Prostate gland (tissue), 2 donors: ENCODE measurements around the gene BBS9.

Experiments used
- POLR2A ChIP-seq: fragments of 450-650 bp; IDR thresholded peaks from one replicate; pipeline ENCODE4 v1.6.1; 2016; ENCODE audit warnings: antibody characterized with exemption, mild to moderate bottlenecking
- POLR2AphosphoS5 ChIP-seq: sonication (generic); formaldehyde crosslinking; IDR thresholded peaks from one replicate; pipeline ENCODE4 v1.6.1; 2017; ENCODE audit warnings: antibody characterized with exemption
- TF ChIP-seq, protein P1 (sequence below), 4 experiments: fragments of 200-600 bp in 2 of 4; fragments of 450-650 bp in 2 of 4; sonication (generic) in 2 of 4; IDR thresholded peaks; 1 replicate in 3 of 4; 2 replicates in 1 of 4; pipeline ENCODE4 v1.5.1; 2016 to 2019; ENCODE audit warnings: antibody characterized with exemption in 4 of 4, mild to moderate bottlenecking in 2 of 4, moderate library complexity in 2 of 4

DNA sequence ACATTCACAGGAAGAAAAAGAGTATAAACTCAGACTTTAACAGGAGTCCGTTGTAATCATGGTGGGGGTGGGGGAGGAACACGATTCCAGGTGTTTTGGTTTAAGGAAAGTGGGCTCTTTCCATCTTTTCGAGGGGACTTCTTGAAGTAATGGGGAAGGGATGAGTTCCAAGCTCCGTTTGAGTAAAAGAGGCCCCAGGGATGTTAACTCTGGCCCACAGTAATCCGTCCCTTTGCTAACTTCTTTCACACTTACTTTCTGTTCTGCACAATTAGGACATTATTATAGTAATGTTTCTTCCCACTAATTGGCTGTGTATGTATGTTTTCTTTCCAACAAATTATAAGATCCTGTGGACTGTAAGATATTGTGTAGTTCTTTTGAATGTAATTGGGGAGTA is 374.4 kb downstream of the BBS9 start:
- TF ChIP-seq, protein P1, sequence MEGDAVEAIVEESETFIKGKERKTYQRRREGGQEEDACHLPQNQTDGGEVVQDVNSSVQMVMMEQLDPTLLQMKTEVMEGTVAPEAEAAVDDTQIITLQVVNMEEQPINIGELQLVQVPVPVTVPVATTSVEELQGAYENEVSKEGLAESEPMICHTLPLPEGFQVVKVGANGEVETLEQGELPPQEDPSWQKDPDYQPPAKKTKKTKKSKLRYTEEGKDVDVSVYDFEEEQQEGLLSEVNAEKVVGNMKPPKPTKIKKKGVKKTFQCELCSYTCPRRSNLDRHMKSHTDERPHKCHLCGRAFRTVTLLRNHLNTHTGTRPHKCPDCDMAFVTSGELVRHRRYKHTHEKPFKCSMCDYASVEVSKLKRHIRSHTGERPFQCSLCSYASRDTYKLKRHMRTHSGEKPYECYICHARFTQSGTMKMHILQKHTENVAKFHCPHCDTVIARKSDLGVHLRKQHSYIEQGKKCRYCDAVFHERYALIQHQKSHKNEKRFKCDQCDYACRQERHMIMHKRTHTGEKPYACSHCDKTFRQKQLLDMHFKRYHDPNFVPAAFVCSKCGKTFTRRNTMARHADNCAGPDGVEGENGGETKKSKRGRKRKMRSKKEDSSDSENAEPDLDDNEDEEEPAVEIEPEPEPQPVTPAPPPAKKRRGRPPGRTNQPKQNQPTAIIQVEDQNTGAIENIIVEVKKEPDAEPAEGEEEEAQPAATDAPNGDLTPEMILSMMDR (IDR thresholded peaks at IDR 0.05) = no peak
- TF ChIP-seq POLR2A = no peak
- no peak for TF ChIP-seq POLR2AphosphoS5
